HepG2 (cell line): Measurements from ENCODE around the gene CEP44. TPM values are rescaled to one million over a fixed set of nuclear protein-coding genes. Genes with fewer than 3 reads are reported as not detected.

Experiments
- CSRNP1 ChIP-seq: sonication (generic); formaldehyde crosslinking; IDR thresholded peaks from 2 replicates; pipeline ENCODE4 v1.8.1; 2023; ENCODE audit warnings: mild to moderate bottlenecking, missing genetic modification reagents
- DMAP1 ChIP-seq: IDR thresholded peaks from 2 replicates; pipeline ENCODE4 v1.6.1; 2016
- ELF4 ChIP-seq: sonication (generic); formaldehyde crosslinking; IDR thresholded peaks from 2 replicates; pipeline ENCODE4 v1.5.0; 2020; ENCODE audit warnings: missing genetic modification reagents, mild to moderate bottlenecking, moderate library complexity, borderline replicate concordance
- FOXJ3 ChIP-seq: sonication (generic); formaldehyde crosslinking; IDR thresholded peaks from 2 replicates; pipeline ENCODE4 v1.4.0; 2020; ENCODE audit warnings: missing genetic modification reagents, mild to moderate bottlenecking, borderline replicate concordance
- HDAC2 ChIP-seq: sonication (generic); formaldehyde crosslinking; IDR thresholded peaks from 2 replicates; pipeline ENCODE4 v1.4.0; 2020; ENCODE audit warnings: missing genetic modification reagents
- HES4 ChIP-seq: sonication (generic); formaldehyde crosslinking; IDR thresholded peaks from 2 replicates; pipeline ENCODE4 v1.9.0; 2021; ENCODE audit warnings: mild to moderate bottlenecking, missing genetic modification reagents, borderline replicate concordance
- HNRNPLL ChIP-seq: fragments of 200-400 bp; formaldehyde crosslinking; IDR thresholded peaks from 2 replicates; pipeline ENCODE4 v1.6.1; 2017; ENCODE audit warnings: mild to moderate bottlenecking, low read depth, low read length; ENCODE audit not compliant: poor library complexity, severe bottlenecking
- KLF11 ChIP-seq: IDR thresholded peaks from 2 replicates; pipeline ENCODE4 v1.6.1; 2016; ENCODE audit warnings: missing compliant biosample characterization
- KLF13 ChIP-seq: sonication (generic); formaldehyde crosslinking; IDR thresholded peaks from 2 replicates; pipeline ENCODE4 v1.4.0; 2020; ENCODE audit warnings: mild to moderate bottlenecking, missing genetic modification reagents
- MXD3 ChIP-seq: IDR thresholded peaks from 2 replicates; pipeline ENCODE4 v1.6.1; 2016; ENCODE audit warnings: mild to moderate bottlenecking, missing biosample characterization, missing genetic modification reagents
- NR0B2 ChIP-seq: sonication (generic); formaldehyde crosslinking; IDR thresholded peaks from 2 replicates; pipeline ENCODE4 v1.4.0; 2020; ENCODE audit warnings: mild to moderate bottlenecking, missing genetic modification reagents
- PITX1 ChIP-seq: sonication (generic); formaldehyde crosslinking; IDR thresholded peaks from 2 replicates; pipeline ENCODE4 v1.5.1; 2020; ENCODE audit warnings: mild to moderate bottlenecking, missing genetic modification reagents
- SAFB2 ChIP-seq: sonication (generic); formaldehyde crosslinking; IDR thresholded peaks from 2 replicates; pipeline ENCODE4 v1.5.1; 2020; ENCODE audit warnings: missing genetic modification reagents, low read depth, mild to moderate bottlenecking, borderline replicate concordance
- SAP130 ChIP-seq: IDR thresholded peaks from 2 replicates; pipeline ENCODE4 v1.6.1; 2016; ENCODE audit warnings: low read depth
- SRSF9 ChIP-seq: fragments of 200-400 bp; formaldehyde crosslinking; IDR thresholded peaks from 2 replicates; pipeline ENCODE4 v1.6.1; 2018; ENCODE audit warnings: borderline replicate concordance, mild to moderate bottlenecking, low read depth, low read length; ENCODE audit not compliant: insufficient read depth, poor library complexity, severe bottlenecking
- TEAD3 ChIP-seq: optimal IDR thresholded peaks from 2 replicates; pipeline ENCODE3; 2016; ENCODE audit warnings: borderline replicate concordance
- ZBTB3 ChIP-seq: sonication (generic); formaldehyde crosslinking; IDR thresholded peaks from 2 replicates; pipeline ENCODE4 v1.4.0; 2020; ENCODE audit warnings: low read depth, mild to moderate bottlenecking, moderate library complexity, missing genetic modification reagents, borderline replicate concordance
- ZFX ChIP-seq: sonication (generic); formaldehyde crosslinking; IDR thresholded peaks from 2 replicates; pipeline ENCODE4 v1.4.0; 2020; ENCODE audit warnings: mild to moderate bottlenecking, low read depth, missing genetic modification reagents, moderate library complexity
- ZNF484 ChIP-seq: sonication (generic); formaldehyde crosslinking; IDR thresholded peaks from 2 replicates; pipeline ENCODE4 v1.5.1; 2020; ENCODE audit warnings: mild to moderate bottlenecking, low read depth, missing genetic modification reagents, borderline replicate concordance
- ZNF572 ChIP-seq: sonication (generic); formaldehyde crosslinking; IDR thresholded peaks from 2 replicates; pipeline ENCODE4 v1.5.1; 2020; ENCODE audit warnings: mild to moderate bottlenecking, missing genetic modification reagents
- ZSCAN21 ChIP-seq: sonication (generic); formaldehyde crosslinking; IDR thresholded peaks from 2 replicates; pipeline ENCODE4 v1.8.0; 2022; ENCODE audit warnings: mild to moderate bottlenecking, missing genetic modification reagents, moderate library complexity, borderline replicate concordance
- polyA plus RNA-seq, 8 experiments: library from polyadenylated mRNA; depleted of rRNA in 3 of 8; stranded (reverse) in 7 of 8; unstranded in 1 of 8; fragments of >200 nt; fragmentation: Illumina TruSeq in 4 of 8; extraction: Trizol in 4 of 8; gene quantifications; 2 replicates each; pipeline versions ENCODE4 v1.2.1 to v1.2.3, GENCODE V29; 2011 to 2016; ENCODE audit warnings: low read depth in 4 of 8, missing spikeins in 1 of 8, mixed read lengths in 1 of 8; ENCODE audit not compliant: insufficient read depth in 1 of 8
- total RNA-seq, 5 experiments: library from RNA; depleted of rRNA; stranded (reverse); fragments of >200 nt; fragmentation: Illumina TruSeq; extraction: Trizol; gene quantifications; 2 replicates each; pipeline ENCODE4 v1.2.3, GENCODE V29; 2016; ENCODE audit warnings: low read depth in 1 of 5
- TF ChIP-seq, protein P1 (sequence below): sonication (generic); formaldehyde crosslinking; conservative IDR thresholded peaks from 2 replicates; pipeline ENCODE4 v1.8.1; 2023; ENCODE audit warnings: missing genetic modification reagents
- TF ChIP-seq, protein P2 (sequence below): sonication (generic); formaldehyde crosslinking; IDR thresholded peaks from 2 replicates; pipeline ENCODE4 v1.8.0; 2023; ENCODE audit warnings: mild to moderate bottlenecking, missing genetic modification reagents

CEP44 gene
- total and polyA plus RNA-seq, 2 of the 13 experiments (the other 11 are each of a cell fraction or from before 2014, with no cell fraction given), result 5.5 to 11.9 TPM

- TF ChIP-seq ZNF484 (no peak), ELF4 (CRISPR knock-in tag) (peak; percentile 82; the same call in 1 of the 2 replicates), HNRNPLL (peak; percentile 58), ZBTB3 (CRISPR knock-in tag) (peak; percentile 77), SAP130 (CRISPR knock-in tag) (peak; percentile 92), CSRNP1 (no peak), PITX1 (CRISPR knock-in tag) (peak; percentile 60), SRSF9 (no peak), KLF11 (no peak), KLF13 (CRISPR knock-in tag) (no peak), NR0B2 (CRISPR knock-in tag) (0 out of 2 replicates have a peak, but pooled peaks have one; percentile 57), DMAP1 (CRISPR knock-in tag) (peak; percentile 87), HES4 (CRISPR knock-in tag) (peak; percentile 76), MXD3 (0 out of 2 replicates have a peak, but pooled peaks have one; percentile 29), ZNF572 (CRISPR knock-in tag) (0 out of 2 replicates have a peak, but pooled peaks have one; percentile 44), ZFX (peak; percentile 53; the same call in 1 of the 2 replicates), FOXJ3 (CRISPR knock-in tag) (peak; percentile 76; the same call in 1 of the 2 replicates), SAFB2 (CRISPR knock-in tag) (peak; percentile 55; the same call in 1 of the 2 replicates), HDAC2 (peak; percentile 21; the same call in 1 of the 2 replicates), TEAD3 (CRISPR knock-in tag) (peak; percentile 58), ZSCAN21 (CRISPR knock-in tag) (peak; percentile 32; the same call in 1 of the 2 replicates)
- TF ChIP-seq, protein P1, sequence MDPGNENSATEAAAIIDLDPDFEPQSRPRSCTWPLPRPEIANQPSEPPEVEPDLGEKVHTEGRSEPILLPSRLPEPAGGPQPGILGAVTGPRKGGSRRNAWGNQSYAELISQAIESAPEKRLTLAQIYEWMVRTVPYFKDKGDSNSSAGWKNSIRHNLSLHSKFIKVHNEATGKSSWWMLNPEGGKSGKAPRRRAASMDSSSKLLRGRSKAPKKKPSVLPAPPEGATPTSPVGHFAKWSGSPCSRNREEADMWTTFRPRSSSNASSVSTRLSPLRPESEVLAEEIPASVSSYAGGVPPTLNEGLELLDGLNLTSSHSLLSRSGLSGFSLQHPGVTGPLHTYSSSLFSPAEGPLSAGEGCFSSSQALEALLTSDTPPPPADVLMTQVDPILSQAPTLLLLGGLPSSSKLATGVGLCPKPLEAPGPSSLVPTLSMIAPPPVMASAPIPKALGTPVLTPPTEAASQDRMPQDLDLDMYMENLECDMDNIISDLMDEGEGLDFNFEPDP (CRISPR knock-in tag), result no peak
- TF ChIP-seq, protein P2, sequence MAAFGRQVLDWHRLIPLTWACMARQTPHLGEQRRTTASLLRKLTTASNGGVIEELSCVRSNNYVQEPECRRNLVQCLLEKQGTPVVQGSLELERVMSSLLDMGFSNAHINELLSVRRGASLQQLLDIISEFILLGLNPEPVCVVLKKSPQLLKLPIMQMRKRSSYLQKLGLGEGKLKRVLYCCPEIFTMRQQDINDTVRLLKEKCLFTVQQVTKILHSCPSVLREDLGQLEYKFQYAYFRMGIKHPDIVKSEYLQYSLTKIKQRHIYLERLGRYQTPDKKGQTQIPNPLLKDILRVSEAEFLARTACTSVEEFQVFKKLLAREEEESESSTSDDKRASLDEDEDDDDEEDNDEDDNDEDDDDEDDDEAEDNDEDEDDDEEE (CRISPR knock-in tag), result peak; percentile 37; the same call in 1 of the 2 replicates
Observed at GRCh38 chr4:174283507-174284471, at the start of gene CEP44, which contains the start of gene FBXO8 (continued).
